Thoracic aorta (tissue), 2 donors: ENCODE data around the gene RAB20. TPM values are rescaled to one million over a fixed set of nuclear protein-coding genes. Genes with fewer than 3 reads are reported as not detected.
"Not testable (repeated sequence)": the region's sequence is repeated elsewhere in the genome, so short reads cannot be mapped to it uniquely, and the experiment has no call there.

Experiments used
- ATAC-seq: fragments of 150-250 bp; one replicate; pipeline ENCODE4 v1.8.0; 2017; ENCODE audit warnings: low read depth; ENCODE audit not compliant: insufficient number of reproducible peaks, low FRiP score
- DNase-seq: peaks from one replicate; pipeline ENCODE4 v3.0.0-alpha.2; 2020; ENCODE audit warnings: low spot score
- H3K27ac ChIP-seq, 2 donors: fragments of 200-600 bp; sonication (generic); 1 replicate in 1 of 2; 2 replicates in 1 of 2; pipeline ENCODE4 v1.5.1; 2016; ENCODE audit warnings: mild to moderate bottlenecking in 2 of 2, moderate library complexity in 2 of 2
- H3K27me3 ChIP-seq: fragments of 200-600 bp; sonication (generic); replicated peaks from 2 replicates; pipeline ENCODE4 v1.6.0; 2016; ENCODE audit warnings: mild to moderate bottlenecking; ENCODE audit not compliant: insufficient read depth
- H3K36me3 ChIP-seq: fragments of 200-600 bp; sonication (generic); one replicate; pipeline ENCODE4 v1.5.1; 2016
- H3K4me1 ChIP-seq, 2 donors: fragments of 200-600 bp; sonication (generic); 1 replicate in 1 of 2; 2 replicates in 1 of 2; pipeline versions ENCODE4 v1.5.1 to v1.6.0; 2016; ENCODE audit warnings: low read depth in 2 of 2, mild to moderate bottlenecking in 1 of 2; ENCODE audit not compliant: control insufficient read depth in 1 of 2
- H3K4me3 ChIP-seq: fragments of 200-600 bp; sonication (generic); 2 replicates; pipeline ENCODE4 v1.5.1; 2016; ENCODE audit warnings: mild to moderate bottlenecking
- H3K9me3 ChIP-seq: fragments of 200-600 bp; sonication (generic); 2 replicates; pipeline ENCODE4 v1.5.1; 2016
- CTCF ChIP-seq: fragments of 200-600 bp; sonication (generic); IDR thresholded peaks from one replicate; pipeline ENCODE4 v1.5.1; 2019; ENCODE audit warnings: antibody characterized with exemption
- total RNA-seq, 2 donors: library from RNA; depleted of rRNA; stranded (reverse); fragments of >200 nt; gene quantifications; one replicate each; pipeline versions ENCODE4 v1.1.0 to v1.2.3, GENCODE V29; 2016

RAB20 gene
- total RNA-seq, 2 donors from 2014 or later = 22.6 to 34.5 TPM

- H3K9me3 ChIP-seq = no peaks in the 10 kb centered on the region
- ATAC-seq (no peak), DNase-seq (no peak)
- H3K27ac ChIP-seq = no peak overlapping the region
- no peaks in the 10 kb centered on the region for H3K36me3 ChIP-seq
- H3K4me3 ChIP-seq = no peak overlapping the region
- H3K27me3 ChIP-seq = no peaks in the 10 kb centered on the region
- TF ChIP-seq CTCF = no peak
- H3K4me1 ChIP-seq = peaks cover 29 to 40% of the 10 kb centered on the region in 2 donors
Measured at GRCh38 chr13:110533771-110534670, 27.5 kb downstream of the RAB20 start.

GRCh38 chr13:110532258-110532657 lies 29.3 kb downstream of the RAB20 start:
- not testable (repeated sequence) for DNase-seq, H3K36me3 ChIP-seq, H3K27me3 ChIP-seq, H3K4me3 ChIP-seq, H3K9me3 ChIP-seq, H3K27ac ChIP-seq, ATAC-seq
- H3K4me1 ChIP-seq = peaks cover 26 to 40% of the 10 kb centered on the region in 2 donors

- no peaks in the 10 kb centered on the region for H3K9me3 ChIP-seq
- H3K27me3 ChIP-seq = no peaks in the 10 kb centered on the region
- no peaks in the 10 kb centered on the region for H3K36me3 ChIP-seq
- TF ChIP-seq CTCF = no peak
- H3K4me3 ChIP-seq = no peak overlapping the region
- ATAC-seq = no peak
- no peak overlapping the region for H3K27ac ChIP-seq
- DNase-seq = no peak
- peaks cover 26 to 44% of the 10 kb centered on the region in 2 donors for H3K4me1 ChIP-seq
Measured at GRCh38 chr13:110531671-110532083, 29.8 kb downstream of the RAB20 start.

GRCh38 chr13:110531100-110531499 lies 30.4 kb downstream of the RAB20 start:
- ATAC-seq (no peak), DNase-seq (no peak)
- Histone ChIP-seq H3K27ac (no peak overlapping the region), H3K4me1 (peaks cover 29 to 49% of the 10 kb centered on the region in 2 donors), H3K27me3 (no peaks in the 10 kb centered on the region), H3K36me3 (no peaks in the 10 kb centered on the region), H3K9me3 (no peaks in the 10 kb centered on the region), H3K4me3 (no peak overlapping the region)
- no peak for TF ChIP-seq CTCF

- no peak overlapping the region for H3K4me3 ChIP-seq
- peak overlapping the region; percentile 81 to 89 for H3K27ac ChIP-seq
- no peak for TF ChIP-seq CTCF
- peaks cover 28 to 52% of the 10 kb centered on the region in 2 donors for H3K4me1 ChIP-seq
- no peaks in the 10 kb centered on the region for H3K27me3 ChIP-seq
- ATAC-seq (no peak), DNase-seq (no peak)
- no peaks in the 10 kb centered on the region for H3K9me3 ChIP-seq
- H3K36me3 ChIP-seq = no peaks in the 10 kb centered on the region
Measured at GRCh38 chr13:110529522-110530311, 31.8 kb downstream of the RAB20 start.
